Measurements from ENCODE around the gene CNDP2.
"Not testable (repeated sequence)": the region's sequence is repeated elsewhere in the genome, so short reads cannot be mapped to it uniquely, and the experiment has no call there.

CNDP2 gene

GRCh38 chr18:74517236-74517630, 21.1 kb downstream of the CNDP2 start:
- DNase-seq (ENCODE audit: low read depth in 2 of 2) = no peak

DNA sequence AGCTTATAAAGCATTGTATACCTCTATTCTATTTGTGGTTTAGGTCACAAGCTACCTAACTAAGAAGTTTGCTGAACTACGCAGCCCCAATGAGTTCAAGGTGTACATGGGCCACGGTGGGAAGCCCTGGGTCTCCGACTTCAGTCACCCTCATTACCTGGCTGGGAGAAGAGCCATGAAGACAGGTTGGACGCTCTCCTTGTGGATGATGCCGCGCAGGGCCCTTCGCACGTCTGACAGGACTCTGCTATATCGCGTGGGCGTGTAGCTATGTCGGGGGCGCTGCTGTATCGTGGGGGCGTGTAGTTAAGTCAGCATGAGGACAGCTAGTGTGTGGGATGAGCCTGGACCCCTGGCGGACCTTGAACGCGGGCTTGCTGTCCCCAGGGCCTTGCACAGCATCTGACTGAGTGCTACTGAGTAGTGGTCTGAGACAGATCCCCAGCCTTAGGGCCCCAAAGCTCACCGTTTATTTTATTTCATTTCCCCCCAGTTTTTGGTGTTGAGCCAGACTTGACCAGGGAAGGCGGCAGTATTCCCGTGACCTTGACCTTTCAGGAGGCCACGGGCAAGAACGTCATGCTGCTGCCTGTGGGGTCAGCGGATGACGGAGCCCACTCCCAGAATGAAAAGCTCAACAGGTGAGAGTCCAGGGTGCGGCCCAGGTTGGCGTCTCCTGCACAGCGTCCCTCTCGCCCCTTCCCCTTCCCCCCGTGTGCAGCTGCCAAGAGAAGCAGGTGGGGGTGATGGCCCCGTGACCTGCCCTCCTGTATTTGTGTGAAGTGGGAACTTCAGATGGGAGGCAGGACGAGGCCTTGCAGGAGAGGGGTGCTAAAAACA, 22.5 kb downstream of the CNDP2 start:
- no peak for DNase-seq (ENCODE audit: low read depth in 2 of 2)

- no peak for DNase-seq (ENCODE audit: low read depth in 2 of 2)
Observed at GRCh38 chr18:74519320-74520095, 23.3 kb downstream of the CNDP2 start.

GRCh38 chr18:74520096-74520833, 24.1 kb downstream of the CNDP2 start:
- no peak for DNase-seq (ENCODE audit: low read depth in 2 of 2)

GRCh38 chr18:74521068-74521725, 25.0 kb downstream of the CNDP2 start:
- no peak for DNase-seq (ENCODE audit: low read depth in 2 of 2)

DNA sequence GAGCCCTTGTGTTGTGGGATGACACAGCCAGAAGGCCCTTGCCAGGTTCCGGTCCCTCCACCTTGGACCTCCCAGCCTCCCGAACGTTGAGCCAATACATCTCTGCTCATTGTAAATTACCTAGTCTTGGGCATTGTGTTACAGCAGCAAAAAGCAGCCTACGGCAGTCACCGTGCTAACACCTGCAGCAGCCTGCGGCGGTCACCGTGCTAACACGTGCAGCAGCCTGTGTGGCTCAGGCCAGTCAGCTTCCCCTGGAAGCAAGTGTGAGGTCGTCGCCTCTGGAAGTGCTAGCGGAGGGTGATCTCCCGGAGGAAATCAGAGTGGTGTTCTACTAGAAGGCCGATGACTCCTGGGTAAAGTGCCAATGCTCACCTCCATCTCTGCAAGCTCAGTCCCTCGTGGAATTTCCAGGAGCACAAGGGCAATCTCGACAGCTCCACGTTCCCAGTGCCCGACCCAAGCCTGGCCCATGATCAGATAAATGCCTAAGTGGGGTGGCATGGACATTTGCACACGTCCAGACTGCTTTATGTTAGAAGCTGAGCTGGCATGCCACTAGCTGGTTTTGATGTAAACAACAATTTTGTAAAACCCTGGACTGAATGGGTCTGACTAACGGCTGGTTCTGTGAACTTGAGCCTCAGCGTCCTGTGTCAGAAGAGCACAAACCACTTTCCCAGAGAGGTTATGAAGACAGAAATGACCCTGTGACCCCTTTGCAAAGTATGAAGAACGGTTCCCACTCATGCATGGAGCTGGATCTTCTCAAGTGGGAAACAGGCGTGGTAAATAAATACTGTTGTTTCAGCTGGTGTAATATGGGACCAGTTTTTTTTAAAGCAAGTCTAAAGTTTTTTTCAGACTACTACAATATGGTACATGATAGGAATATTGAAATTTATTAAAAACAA, 26.7 kb downstream of the CNDP2 start:
- DNase-seq (ENCODE audit: low read depth in 2 of 2) = no peak

GRCh38 chr18:74524097-74524496, 27.9 kb downstream of the CNDP2 start:
- DNase-seq (ENCODE audit: low read depth in 2 of 2) = no peak

- DNase-seq (ENCODE audit: low read depth in 2 of 2) = not testable (repeated sequence)
Observed at GRCh38 chr18:74524915-74525314, 28.8 kb downstream of the CNDP2 start.

DNA sequence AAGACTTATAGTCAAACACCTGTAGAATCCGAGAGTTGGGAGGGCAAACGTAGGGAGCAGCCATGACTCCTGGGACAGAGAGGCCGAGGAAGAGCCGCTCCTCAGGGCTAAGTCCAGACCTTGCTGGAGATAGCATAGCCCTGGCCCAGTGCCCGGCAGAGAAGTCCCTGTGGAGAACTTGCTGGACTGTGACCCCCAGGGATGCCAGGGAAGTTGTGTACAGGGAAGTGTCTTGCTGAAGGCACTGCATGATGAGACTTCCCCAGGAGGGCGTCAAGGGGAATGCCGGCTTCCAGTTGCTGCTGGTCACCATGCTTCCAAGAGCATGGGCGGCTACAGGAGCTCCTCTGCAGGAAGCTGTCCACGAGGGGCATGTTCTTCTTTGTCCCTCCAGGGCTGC, 29.6 kb downstream of the CNDP2 start:
- no peak for DNase-seq (ENCODE audit: low read depth in 2 of 2)

DNA sequence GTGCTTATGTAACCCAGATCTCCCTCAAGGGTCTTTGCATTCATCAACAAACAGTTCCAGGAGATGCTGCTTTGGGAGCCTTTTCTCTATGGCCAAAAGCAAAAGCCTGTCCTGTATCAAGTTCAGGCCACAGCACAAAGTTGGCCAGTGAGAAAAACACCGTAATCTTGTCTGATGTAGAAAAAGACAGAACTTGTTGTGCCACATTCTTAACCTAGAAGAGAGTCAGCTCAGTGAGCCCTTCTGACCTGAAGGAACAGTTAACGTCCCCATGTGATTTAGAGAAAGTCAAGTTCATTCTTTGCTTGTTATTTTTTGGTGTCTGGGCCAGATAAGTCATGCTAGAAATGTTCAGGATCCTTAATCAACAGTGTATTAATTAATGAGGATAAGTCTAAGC, 30.3 kb downstream of the CNDP2 start:
- no peak for DNase-seq (ENCODE audit: low read depth in 2 of 2)

DNA sequence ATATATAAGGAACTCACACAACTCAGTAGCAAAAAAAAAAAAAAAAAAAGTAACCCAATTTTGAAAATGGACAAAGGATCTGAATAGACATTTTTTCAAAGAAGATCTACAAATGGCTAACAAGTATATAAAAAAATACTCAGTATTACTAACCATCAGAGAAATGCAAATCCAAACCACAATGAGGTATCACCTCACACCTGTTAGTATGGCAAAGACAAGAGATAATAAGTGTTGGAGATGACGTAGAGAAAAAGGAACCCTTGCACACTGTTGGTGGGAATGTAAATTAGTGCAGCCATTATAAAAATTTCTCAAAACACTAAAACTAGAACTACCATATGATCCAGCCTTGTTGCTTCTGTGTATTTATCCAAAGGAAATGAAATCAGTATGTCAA, 32.3 kb downstream of the CNDP2 start:
- no peak for DNase-seq (ENCODE audit: low read depth in 2 of 2)

- DNase-seq (ENCODE audit: low read depth in 2 of 2) = no peak
Observed at GRCh38 chr18:74528913-74529312, 32.8 kb downstream of the CNDP2 start.

GRCh38 chr18:74529378-74529777, 33.2 kb downstream of the CNDP2 start:
- no peak for DNase-seq (ENCODE audit: low read depth in 2 of 2)

GRCh38 chr18:74529811-74530583, 33.8 kb downstream of the CNDP2 start:
- DNase-seq (ENCODE audit: low read depth in 2 of 2) = no peak

- no peak for DNase-seq (ENCODE audit: low read depth in 2 of 2)
Observed at GRCh38 chr18:74530584-74530862, 34.4 kb downstream of the CNDP2 start.

GRCh38 chr18:74531043-74531442, 34.9 kb downstream of the CNDP2 start:
- DNase-seq (ENCODE audit: low read depth in 2 of 2) = no peak

GRCh38 chr18:74532511-74533025, 36.4 kb downstream of the CNDP2 start:
- DNase-seq (ENCODE audit: low read depth in 2 of 2) = no peak

DNA sequence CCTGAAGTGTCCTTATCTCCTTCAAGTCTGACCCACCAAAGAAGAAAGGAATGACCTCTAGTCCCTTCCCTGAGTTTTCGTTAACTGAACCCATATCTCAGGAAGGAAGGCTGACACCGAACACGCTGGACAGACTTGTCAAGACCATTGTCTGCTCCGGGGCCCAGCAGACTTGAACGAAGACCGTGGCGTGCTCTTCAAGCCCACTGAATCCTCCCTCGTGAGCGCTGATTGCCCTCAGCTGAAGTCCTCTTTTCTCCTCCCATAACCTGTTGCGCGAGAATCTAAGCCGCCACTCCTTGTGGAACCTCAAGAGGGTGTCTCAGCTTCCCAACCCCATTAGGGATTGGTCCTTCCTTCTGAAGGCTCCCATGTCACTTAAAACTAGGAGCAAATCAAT, 37.5 kb downstream of the CNDP2 start:
- DNase-seq (ENCODE audit: low read depth in 2 of 2) = no peak

GRCh38 chr18:74534150-74534969, 38.2 kb downstream of the CNDP2 start, which contains the start of gene CNDP1:
CNDP1 (plus strand) TSS chr18:74534500; CDS start chr18:74534668, 168 bp downstream.
- no peak for DNase-seq (ENCODE audit: low read depth in 2 of 2)
